Activated CD8-positive, alpha-beta memory T cell treated with anti-CD3 and anti-CD28 coated beads for 48 hours (primary cell): Measurements from ENCODE around the gene TOR4A.
"Not testable (repeated sequence)": the region's sequence is repeated elsewhere in the genome, so short reads cannot be mapped to it uniquely, and the experiment has no call there.

ENCODE experiments used
- DNase-seq, 3 experiments: peaks; one replicate each; pipeline ENCODE4 v3.0.0-alpha.2; 2020; ENCODE audit warnings: low read depth in 2 of 3, low spot score in 2 of 3

The TOR4A gene

GRCh38 chr9:137237759-137238726 lies 39.5 kb upstream of the TOR4A start:
- no peak for DNase-seq

GRCh38 chr9:137239541-137240200 lies 37.9 kb upstream of the TOR4A start:
- not testable (repeated sequence) for DNase-seq

- DNase-seq, result peak in 2 of 3 experiments; percentile 50 to 66
These were observed 37.1 kb upstream of the TOR4A start for GRCh38 chr9:137240318-137240840.

- DNase-seq, result peak; percentile 85 to 98 (median 93)
These were observed 36.6 kb upstream of the TOR4A start, which contains the start of gene TUBB4B for GRCh38 chr9:137240841-137241489. Gene TUBB4B, plus strand, starts transcription at chr9:137241287. Its CDS starts 74 bp downstream, at chr9:137241361.

GRCh38 chr9:137241490-137242268 lies 35.8 kb upstream of the TOR4A start:
- DNase-seq, result no peak

- DNase-seq, result no peak
These were observed 35.0 kb upstream of the TOR4A start for GRCh38 chr9:137242269-137243203.

GRCh38 chr9:137243266-137243625 lies 34.3 kb upstream of the TOR4A start:
- DNase-seq, result not testable (repeated sequence)

- DNase-seq, result no peak
These were observed 33.7 kb upstream of the TOR4A start for GRCh38 chr9:137243626-137244485.

- DNase-seq, result no peak
These were observed 32.8 kb upstream of the TOR4A start for GRCh38 chr9:137244486-137245449.

- no peak for DNase-seq
These were observed 31.8 kb upstream of the TOR4A start for GRCh38 chr9:137245450-137246421.

GRCh38 chr9:137247135-137247915 lies 30.2 kb upstream of the TOR4A start:
- no peak for DNase-seq

GRCh38 chr9:137247916-137248175 lies 29.7 kb upstream of the TOR4A start:
- no peak for DNase-seq

GRCh38 chr9:137250329-137251193 lies 27.0 kb upstream of the TOR4A start:
- no peak for DNase-seq

- DNase-seq, result no peak
These were observed 26.4 kb upstream of the TOR4A start, which contains the start of gene STPG3 for GRCh38 chr9:137251194-137251461. Gene STPG3, plus strand, starts transcription at chr9:137251286. Its CDS starts 1 bp downstream, at chr9:137251287.
